ENCODE data around the gene PIEZO1. TPM values are rescaled to one million over a fixed set of nuclear protein-coding genes. Genes with fewer than 3 reads are reported as not detected.
A peak's percentile ranks its signal among the peaks of the same experiment; 100 is the strongest.

Gene PIEZO1
- polyA plus RNA-seq, 1 experiment: 47.0 TPM

DNA sequence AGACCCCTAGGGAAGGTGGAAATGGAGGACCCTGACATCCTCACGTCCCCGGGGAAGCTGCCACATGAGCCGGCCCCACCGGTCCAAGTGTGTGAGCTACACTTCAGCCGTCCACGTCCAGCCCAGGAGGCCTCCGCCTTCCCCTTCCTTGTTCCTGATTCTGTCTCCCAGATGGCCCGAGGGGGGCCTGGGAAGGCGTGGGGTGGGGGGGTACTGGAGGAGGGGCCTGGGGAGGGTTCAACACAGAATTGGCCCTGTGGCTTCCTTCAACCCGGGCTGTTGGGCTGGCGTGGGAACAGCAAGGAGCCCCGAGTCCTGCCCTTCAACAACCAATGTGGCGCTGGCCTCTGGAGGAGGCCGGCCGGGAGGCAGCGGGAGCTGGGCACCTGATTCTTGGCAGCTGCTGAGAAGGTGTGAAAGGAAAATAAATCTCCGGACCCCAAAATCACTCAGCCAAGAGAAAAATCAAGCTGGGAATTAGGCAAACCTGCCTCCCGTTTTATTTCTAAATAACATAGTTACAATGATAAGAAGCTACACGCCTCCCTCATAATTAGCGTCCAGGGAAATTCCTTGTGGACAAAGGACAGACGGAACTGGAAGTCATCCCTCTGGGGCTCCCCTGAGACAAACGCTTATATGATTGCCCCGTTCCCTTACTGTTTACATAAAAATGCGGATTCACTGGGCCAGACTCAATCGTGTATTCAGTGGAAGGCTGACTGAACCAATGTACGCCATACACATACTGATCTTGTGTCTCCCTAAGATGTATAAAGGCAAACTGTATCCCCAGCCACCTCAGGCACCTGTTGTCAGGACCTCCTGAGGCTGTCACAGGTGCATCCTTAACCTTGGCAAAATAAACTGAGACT, 28.5 kb upstream of the PIEZO1 start:
- ChIA-PET POLR2A (interaction anchor here (0.7 kb wide), 1 partner anchor 41 kb away, joined by 3 read pairs; no protein-coding TSS in a partner anchor), CTCF (interaction anchor here (0.8 to 2.5 kb wide), 3 partner anchors 44 to 45 kb away, joined by 3 to 16 read pairs (median 5); partner anchors contain the start of gene TRAPPC2L)
- H3K4me3 ChIP-seq (ENCODE audit: low read depth, low read length): no peak overlapping the region
- DNase-seq (ENCODE audit: low read depth, low spot score): no peak
- peak overlapping the region; percentile 47 for H3K27ac ChIP-seq (ENCODE audit: low read depth, low read length)
- no peaks in the 10 kb centered on the region for H3K27me3 ChIP-seq (ENCODE audit: control insufficient read depth, insufficient read depth, low read length)
- TF ChIP-seq, protein P1, sequence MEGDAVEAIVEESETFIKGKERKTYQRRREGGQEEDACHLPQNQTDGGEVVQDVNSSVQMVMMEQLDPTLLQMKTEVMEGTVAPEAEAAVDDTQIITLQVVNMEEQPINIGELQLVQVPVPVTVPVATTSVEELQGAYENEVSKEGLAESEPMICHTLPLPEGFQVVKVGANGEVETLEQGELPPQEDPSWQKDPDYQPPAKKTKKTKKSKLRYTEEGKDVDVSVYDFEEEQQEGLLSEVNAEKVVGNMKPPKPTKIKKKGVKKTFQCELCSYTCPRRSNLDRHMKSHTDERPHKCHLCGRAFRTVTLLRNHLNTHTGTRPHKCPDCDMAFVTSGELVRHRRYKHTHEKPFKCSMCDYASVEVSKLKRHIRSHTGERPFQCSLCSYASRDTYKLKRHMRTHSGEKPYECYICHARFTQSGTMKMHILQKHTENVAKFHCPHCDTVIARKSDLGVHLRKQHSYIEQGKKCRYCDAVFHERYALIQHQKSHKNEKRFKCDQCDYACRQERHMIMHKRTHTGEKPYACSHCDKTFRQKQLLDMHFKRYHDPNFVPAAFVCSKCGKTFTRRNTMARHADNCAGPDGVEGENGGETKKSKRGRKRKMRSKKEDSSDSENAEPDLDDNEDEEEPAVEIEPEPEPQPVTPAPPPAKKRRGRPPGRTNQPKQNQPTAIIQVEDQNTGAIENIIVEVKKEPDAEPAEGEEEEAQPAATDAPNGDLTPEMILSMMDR (IDR thresholded peaks at IDR 0.05; ENCODE audit: low read depth, low read length): no peak
- no peaks in the 10 kb centered on the region; the same call in 1 of the 2 replicates for H3K9me3 ChIP-seq (ENCODE audit: control insufficient read depth, insufficient read depth, low read length)

DNA sequence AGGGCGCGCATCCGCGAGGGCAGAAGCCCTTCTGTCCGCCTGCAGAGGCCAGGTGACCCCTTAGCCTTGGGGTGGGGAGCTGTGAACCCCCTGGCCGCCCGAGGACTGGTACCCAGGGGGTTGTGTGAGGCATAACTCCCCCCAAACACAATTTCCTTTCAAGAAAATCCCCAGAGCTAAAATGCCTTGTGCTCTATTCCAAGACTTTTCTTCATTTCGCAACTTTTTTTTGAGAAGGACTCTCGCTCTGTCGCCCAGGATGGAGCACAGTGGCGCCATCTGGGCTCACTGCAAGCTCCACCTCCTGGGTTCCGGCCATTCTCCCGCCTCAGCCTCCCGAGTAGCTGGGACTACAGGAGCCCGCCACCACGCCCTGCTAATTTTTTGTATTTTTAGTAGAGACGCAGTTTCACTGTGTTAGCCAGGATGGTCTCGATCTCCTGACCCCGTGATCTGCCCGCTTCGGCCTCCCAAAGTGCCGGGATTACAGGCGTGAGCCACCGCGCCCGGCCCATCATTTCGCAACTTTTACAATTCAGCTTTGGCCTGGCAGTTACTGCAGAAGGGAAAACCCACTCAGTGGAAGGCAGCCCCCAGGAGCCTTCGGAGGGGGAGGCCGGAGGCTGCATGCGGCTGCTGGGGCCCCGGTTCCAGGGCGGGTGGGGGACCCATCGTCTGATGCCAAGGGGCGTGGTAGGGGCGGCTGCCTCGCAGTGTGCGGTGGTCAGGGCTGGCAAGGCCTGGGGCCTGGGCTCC, 27.7 kb upstream of the PIEZO1 start:
- Histone ChIP-seq H3K27ac (ENCODE audit: low read depth, low read length) (peak overlapping the region; percentile 87), H3K27me3 (ENCODE audit: control insufficient read depth, insufficient read depth, low read length) (no peaks in the 10 kb centered on the region), H3K9me3 (ENCODE audit: control insufficient read depth, insufficient read depth, low read length) (no peaks in the 10 kb centered on the region; the same call in 1 of the 2 replicates), H3K4me3 (ENCODE audit: low read depth, low read length) (peak overlapping the region; percentile 62)
- TF ChIP-seq, protein P1 (IDR thresholded peaks at IDR 0.05; ENCODE audit: low read depth, low read length): no peak
- ChIA-PET POLR2A (interaction anchor here (0.7 to 1.8 kb wide), 7 partner anchors 24 to 45 kb away, joined by 3 to 5 read pairs (median 4); partner anchors contain the start of genes GALNS, PIEZO1 and TRAPPC2L), CTCF (interaction anchor here (0.6 to 2.3 kb wide), 6 partner anchors 45 to 354 kb away, joined by 3 to 9 read pairs (median 4); partner anchors contain the start of gene TRAPPC2L)
- DNase-seq (ENCODE audit: low read depth, low spot score): no peak

DNA sequence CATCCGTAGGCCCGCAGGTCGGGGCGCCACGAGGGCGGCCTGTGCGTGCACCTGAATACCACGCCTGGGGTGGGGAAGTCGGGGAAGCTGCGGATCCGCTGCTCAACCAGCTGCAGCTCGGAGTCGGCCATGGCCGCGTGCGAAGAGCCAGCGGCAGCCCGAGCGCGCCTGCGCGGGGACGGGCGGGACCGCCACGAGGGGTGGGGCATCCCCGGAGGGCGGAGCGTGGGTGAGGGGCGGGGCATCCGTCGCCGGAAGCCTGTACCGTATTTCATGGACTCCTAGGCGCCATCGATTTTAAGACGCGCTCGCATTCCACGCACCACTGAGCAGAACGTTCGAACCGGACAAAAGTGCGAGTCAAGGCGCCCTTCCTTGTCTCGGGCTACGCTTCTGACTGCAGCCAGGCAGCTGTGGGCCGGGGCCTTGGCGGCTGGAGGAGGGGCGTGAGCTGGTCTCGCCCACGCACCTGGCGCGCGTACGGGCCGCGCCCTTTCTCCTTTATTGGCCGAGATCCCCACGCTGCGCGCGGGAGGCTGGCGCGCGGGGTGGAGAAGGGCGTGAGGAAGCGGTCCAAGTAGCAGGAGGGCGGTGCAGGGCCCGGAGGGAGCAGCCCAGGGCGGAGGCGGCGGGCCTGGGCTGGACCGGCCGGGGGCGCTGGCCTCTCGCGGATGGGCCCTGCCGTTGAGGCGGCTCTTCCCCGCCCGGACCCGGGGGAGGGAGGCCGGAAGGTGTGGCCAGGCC, 26.9 kb upstream of the PIEZO1 start, which contains the start of gene APRT:
APRT (minus strand) TSS at position 160 of the 744 bp plus-strand sequence; CDS start at position 131, 29 bp downstream.
- DNase-seq (ENCODE audit: low read depth, low spot score): peak; percentile 90
- peak within 1 kb of the TSS; percentile 87 for H3K27ac ChIP-seq (ENCODE audit: low read depth, low read length)
- ChIA-PET CTCF (interaction anchor here (1.1 to 2.3 kb wide), 5 partner anchors 45 to 355 kb away, joined by 3 to 9 read pairs (median 4); partner anchors contain the start of gene TRAPPC2L), POLR2A (interaction anchor here (0.7 to 1.8 kb wide), 8 partner anchors 9 to 242 kb away, joined by 3 to 6 read pairs (median 4); partner anchors contain the start of genes GALNS, PIEZO1, TRAPPC2L and ZC3H18)
- no peaks in the 10 kb centered on the region for H3K27me3 ChIP-seq (ENCODE audit: control insufficient read depth, insufficient read depth, low read length)
- H3K4me3 ChIP-seq (ENCODE audit: low read depth, low read length): peak within 1 kb of the TSS; percentile 84
- TF ChIP-seq, protein P1 (IDR thresholded peaks at IDR 0.05; ENCODE audit: low read depth, low read length): peak; percentile 30; the same call in 1 of the 2 replicates
- no peaks in the 10 kb centered on the region; the same call in 1 of the 2 replicates for H3K9me3 ChIP-seq (ENCODE audit: control insufficient read depth, insufficient read depth, low read length)

GRCh38 chr16:88810912-88811768, 26.1 kb upstream of the PIEZO1 start:
- H3K9me3 ChIP-seq (ENCODE audit: control insufficient read depth, insufficient read depth, low read length): no peaks in the 10 kb centered on the region; the same call in 1 of the 2 replicates
- no peaks in the 10 kb centered on the region for H3K27me3 ChIP-seq (ENCODE audit: control insufficient read depth, insufficient read depth, low read length)
- H3K4me3 ChIP-seq (ENCODE audit: low read depth, low read length): peak overlapping the region; percentile 84
- H3K27ac ChIP-seq (ENCODE audit: low read depth, low read length): peak overlapping the region; percentile 75
- TF ChIP-seq, protein P1 (IDR thresholded peaks at IDR 0.05; ENCODE audit: low read depth, low read length): no peak
- peak; percentile 39 for DNase-seq (ENCODE audit: low read depth, low spot score)
- ChIA-PET CTCF (interaction anchor here (1.2 to 2.3 kb wide), 4 partner anchors 47 to 356 kb away, joined by 4 to 9 read pairs (median 5); no protein-coding TSS in a partner anchor), POLR2A (interaction anchor here (0.7 to 1.8 kb wide), 8 partner anchors 7 to 406 kb away, joined by 3 to 6 read pairs (median 4); partner anchors contain the start of genes PIEZO1, ZC3H18 and ZNF778)
